Brain microvascular endothelial cell (primary cell): Measurements from ENCODE around the gene CACNA1H.

Experiments used
- DNase-seq: peaks from one replicate; pipeline ENCODE4 v3.0.0-alpha.2; 2020
- H3K27ac ChIP-seq: fragments of 250-450 bp; sonication (Bioruptor Pico); 2 replicates; pipeline ENCODE4 v1.5.1; 2020; ENCODE audit warnings: mild to moderate bottlenecking, moderate library complexity
- H3K27me3 ChIP-seq: fragments of 250-450 bp; sonication (Bioruptor Pico); replicated peaks from 2 replicates; pipeline ENCODE4 v1.5.1; 2020; ENCODE audit warnings: mild to moderate bottlenecking
- H3K36me3 ChIP-seq: fragments of 250-450 bp; sonication (Bioruptor Pico); replicated peaks from 2 replicates; pipeline ENCODE4 v1.5.1; 2020; ENCODE audit warnings: mild to moderate bottlenecking
- H3K4me3 ChIP-seq: 2 replicates; pipeline ENCODE4 v1.5.1; 2011; ENCODE audit warnings: low read depth, mild to moderate bottlenecking, control low read depth, low read length, moderate library complexity
- CTCF ChIP-seq: IDR thresholded peaks from 2 replicates; pipeline ENCODE4 v1.5.1; 2011; ENCODE audit warnings: low read depth, mild to moderate bottlenecking, moderate library complexity, low read length, control low read depth, inconsistent platforms; ENCODE audit errors: missing control alignments
- in situ Hi-C: cut with HindIII; loops from 2 replicates; pipeline ENCODE4 v1.10.0; 2017; ENCODE audit warnings: low sequenced_read_pairs, low pct_ligation_motif_present

Gene CACNA1H

GRCh38 chr16:1151424-1152122, 1.3 kb upstream of the CACNA1H start:
- in situ Hi-C loops, result no loop called here
- DNase-seq, result no peak
- no peak for TF ChIP-seq CTCF
- Histone ChIP-seq H3K36me3 (no peaks in the 10 kb centered on the region), H3K4me3 (no peak overlapping the region), H3K27ac (no peak overlapping the region), H3K27me3 (no peaks in the 10 kb centered on the region)

DNA sequence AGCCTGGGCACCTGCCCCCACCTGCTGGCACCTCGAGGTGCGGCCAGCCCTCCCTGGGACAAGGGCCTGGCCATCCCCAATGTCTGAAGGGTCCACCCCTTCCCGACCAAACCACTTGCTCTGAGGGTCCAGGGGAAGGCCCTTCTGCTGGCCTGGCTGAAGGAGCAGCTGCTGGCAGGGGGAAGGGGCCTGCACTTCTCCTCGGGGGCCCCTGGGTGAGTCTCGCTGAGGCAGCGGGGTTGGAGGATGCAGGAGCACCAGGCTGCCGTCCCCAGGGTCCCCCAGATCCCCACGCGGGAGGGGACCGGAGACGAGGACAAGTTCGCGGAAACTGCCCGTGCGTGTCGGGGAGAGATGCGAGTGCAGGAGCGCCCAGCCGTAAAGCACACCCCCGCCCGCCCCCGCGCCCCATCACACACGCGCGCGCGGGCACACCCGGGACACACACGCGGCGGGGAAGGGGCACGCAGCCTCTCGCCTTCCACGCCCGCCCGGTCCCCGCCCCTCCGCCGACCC, 725 bp upstream of the CACNA1H start:
- H3K27me3 ChIP-seq, result no peaks in the 10 kb centered on the region
- no peaks in the 10 kb centered on the region for H3K36me3 ChIP-seq
- TF ChIP-seq CTCF, result no peak
- in situ Hi-C loops, result no loop called here
- no peak for DNase-seq
- no peak overlapping the region for H3K4me3 ChIP-seq
- H3K27ac ChIP-seq, result no peak overlapping the region

- in situ Hi-C loops, result no loop called here
- Histone ChIP-seq H3K36me3 (no peaks in the 10 kb centered on the region), H3K27ac (no peak overlapping the region), H3K4me3 (peak overlapping the region; percentile 9), H3K27me3 (no peaks in the 10 kb centered on the region)
- no peak for TF ChIP-seq CTCF
- no peak for DNase-seq
These were observed 714 bp downstream of the CACNA1H start for GRCh38 chr16:1153480-1154160.

GRCh38 chr16:1154291-1154886, 1.5 kb downstream of the CACNA1H start:
- in situ Hi-C loops, result no loop called here
- Histone ChIP-seq H3K27me3 (no peaks in the 10 kb centered on the region), H3K36me3 (no peaks in the 10 kb centered on the region), H3K27ac (peak overlapping the region; percentile 25), H3K4me3 (peak overlapping the region; percentile 29)
- DNase-seq, result no peak
- TF ChIP-seq CTCF, result no peak

DNA sequence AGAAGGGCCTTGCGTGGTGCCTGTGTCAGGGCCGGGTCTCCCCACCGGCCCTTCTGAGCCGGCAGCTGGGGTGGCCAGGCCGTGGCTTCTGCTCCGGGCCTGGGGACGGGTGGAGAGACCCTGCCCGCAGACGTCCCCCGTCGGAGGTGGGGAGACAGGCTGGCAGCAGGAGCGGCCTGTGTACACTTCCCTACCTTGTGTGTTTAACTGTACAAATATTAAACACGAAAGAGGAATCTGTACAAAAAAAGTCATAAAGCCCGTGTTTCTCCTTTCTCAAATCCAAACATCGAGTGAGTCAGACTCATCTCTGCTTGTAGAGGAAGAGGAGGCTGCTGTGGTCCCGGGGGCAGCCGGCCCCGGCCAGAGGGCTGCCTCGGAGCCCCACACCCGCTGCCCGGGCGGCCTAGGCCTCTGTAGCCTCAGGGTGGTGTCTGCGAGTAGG, 2.0 kb downstream of the CACNA1H start:
- Histone ChIP-seq H3K27ac (peak overlapping the region; percentile 25), H3K27me3 (no peaks in the 10 kb centered on the region), H3K4me3 (peak overlapping the region; percentile 9), H3K36me3 (no peaks in the 10 kb centered on the region)
- DNase-seq, result no peak
- in situ Hi-C loops, result no loop called here
- TF ChIP-seq CTCF, result no peak
